Neural progenitor cell (in vitro differentiated cells): ENCODE measurements around the gene SUGCT.

Experiments
- CTCF ChIP-seq: fragments of 200-600 bp; sonication (generic); IDR thresholded peaks from 2 replicates; pipeline ENCODE4 v1.5.1; 2017; ENCODE audit warnings: antibody characterized with exemption, mild to moderate bottlenecking
- EZH2 ChIP-seq: fragments of 200-600 bp; sonication (generic); IDR thresholded peaks from 2 replicates; pipeline ENCODE4 v1.6.1; 2017; ENCODE audit warnings: antibody characterized with exemption, mild to moderate bottlenecking, moderate library complexity
- EZH2phosphoT487 ChIP-seq: fragments of 200-600 bp; sonication (generic); IDR thresholded peaks from 2 replicates; pipeline ENCODE4 v1.6.1; 2017; ENCODE audit warnings: antibody characterized with exemption

DNA sequence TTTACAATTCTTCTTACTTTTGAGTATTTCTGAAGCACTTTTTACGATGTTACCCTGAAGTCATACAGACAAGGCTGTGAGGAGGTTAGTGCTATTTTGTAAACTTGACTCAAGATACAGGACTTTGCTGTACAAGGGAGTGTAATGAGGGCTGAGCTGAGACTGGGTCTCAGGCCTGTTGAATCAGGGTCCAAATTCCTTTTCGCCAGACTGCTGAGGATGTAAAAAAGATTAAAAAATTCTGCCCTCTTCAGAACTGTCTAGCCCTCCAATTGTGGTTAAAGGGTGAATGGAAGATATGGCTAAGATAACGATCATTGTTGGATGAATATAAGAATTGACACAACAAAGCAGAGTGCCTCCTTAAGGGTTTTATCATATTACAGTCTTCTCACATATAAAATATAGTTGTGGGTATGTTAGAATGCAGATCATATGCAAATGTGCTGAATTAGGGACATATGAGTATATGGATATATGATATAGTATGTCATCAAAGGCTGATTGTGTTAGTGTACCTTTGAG lies 165.4 kb downstream of the SUGCT start:
- TF ChIP-seq CTCF, result no peak
- no peak for TF ChIP-seq EZH2
- TF ChIP-seq EZH2phosphoT487, result no peak
